GM23248 (cell line): ENCODE data around the gene GRAMD1A.

ENCODE experiments used
- EZH2 ChIP-seq: fragments of 200-600 bp; sonication (generic); IDR thresholded peaks from 2 replicates; pipeline ENCODE4 v1.6.1; 2018; ENCODE audit warnings: antibody characterized with exemption, mild to moderate bottlenecking; ENCODE audit not compliant: insufficient read depth, poor library complexity, severe bottlenecking
- EZH2phosphoT487 ChIP-seq: fragments of 200-600 bp; sonication (generic); IDR thresholded peaks from 2 replicates; pipeline ENCODE4 v1.6.1; 2018; ENCODE audit warnings: antibody characterized with exemption, moderate library complexity, mild to moderate bottlenecking, low read depth; ENCODE audit not compliant: insufficient read depth

DNA sequence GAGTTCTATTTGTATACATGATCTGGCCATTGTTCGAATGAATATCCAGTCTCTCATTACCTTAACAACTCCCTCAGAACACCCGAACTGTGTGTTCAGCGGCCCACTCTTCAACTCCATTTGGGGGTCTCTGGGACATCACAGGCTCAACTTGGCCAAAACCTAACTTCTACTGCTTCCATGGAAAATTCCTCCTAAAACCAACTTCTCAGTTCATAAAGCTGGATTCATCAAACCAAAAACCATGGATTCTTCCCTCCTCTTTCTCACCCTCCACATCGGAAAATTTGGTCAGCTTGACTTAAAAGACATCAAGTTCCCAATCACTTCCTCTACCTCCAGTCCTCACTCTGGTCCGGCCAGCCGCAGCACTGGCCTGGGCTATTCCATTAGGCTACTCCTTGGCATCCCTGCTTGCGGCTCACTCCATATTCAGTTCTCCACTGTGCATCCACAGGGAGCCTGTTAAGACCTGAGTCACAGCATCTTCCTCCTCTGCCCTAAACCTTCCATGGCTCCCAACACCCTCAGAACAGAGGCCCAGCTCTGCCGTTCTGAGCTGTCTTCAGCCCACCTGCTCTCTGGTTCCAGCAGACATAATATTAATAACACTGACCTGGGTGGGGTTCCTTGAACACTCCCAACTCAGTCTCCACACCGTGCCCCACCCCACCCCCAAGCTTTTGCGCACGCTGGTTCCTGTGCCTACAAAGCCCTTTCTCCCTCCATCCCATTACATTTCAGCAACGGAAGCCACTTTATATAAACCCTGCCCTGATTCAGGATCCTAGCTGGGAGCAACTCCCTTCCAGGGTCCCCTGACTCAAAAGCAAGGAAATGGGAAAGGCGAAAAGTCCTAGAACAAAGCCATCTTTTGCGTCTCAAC is 37.2 kb upstream of the GRAMD1A start:
- TF ChIP-seq EZH2 = no peak
- no peak for TF ChIP-seq EZH2phosphoT487
